NK-92 (cell line): Measurements from ENCODE around the gene GPR55.

Source experiments
- DNase-seq: peaks from one replicate; lab custom pipeline; 2025; ENCODE audit not compliant: unreplicated experiment; lab: John Stamatoyannopoulos, UW

Gene GPR55

DNA sequence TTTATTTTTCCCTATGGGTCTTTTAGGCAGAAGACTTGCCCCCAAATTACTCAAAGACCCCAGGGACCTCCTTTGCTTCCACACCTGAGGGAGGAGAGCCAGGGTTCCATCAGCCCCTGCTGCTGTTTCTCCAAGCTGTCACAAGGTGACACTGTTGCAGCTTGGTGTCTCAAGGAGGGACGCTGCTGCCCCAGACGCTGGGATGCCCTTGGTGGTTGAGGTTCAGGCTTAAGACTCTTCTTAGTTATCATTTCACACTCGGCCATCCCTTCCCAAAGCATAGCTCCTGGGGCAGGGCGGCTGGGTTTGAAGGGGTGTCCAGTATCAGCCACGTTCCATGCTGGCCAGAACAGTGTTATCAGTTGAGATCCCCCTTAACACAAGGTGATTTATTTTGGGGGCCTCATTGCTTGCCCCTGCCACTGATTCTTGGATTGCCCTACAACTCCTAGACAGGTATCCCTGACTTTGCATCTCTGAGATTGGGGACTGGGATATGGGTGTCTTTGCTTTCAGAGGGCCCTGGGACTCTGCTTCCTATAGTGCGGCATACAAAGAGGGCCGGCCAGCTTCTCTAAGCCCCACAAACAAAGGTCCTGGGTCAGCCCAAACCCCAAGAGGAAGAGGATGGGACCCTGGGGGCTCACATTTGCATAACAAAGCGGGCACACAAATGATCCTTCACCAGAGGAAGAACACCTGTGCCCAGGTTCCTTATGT, 22.7 kb downstream of the GPR55 start:
- no peak for DNase-seq

DNA sequence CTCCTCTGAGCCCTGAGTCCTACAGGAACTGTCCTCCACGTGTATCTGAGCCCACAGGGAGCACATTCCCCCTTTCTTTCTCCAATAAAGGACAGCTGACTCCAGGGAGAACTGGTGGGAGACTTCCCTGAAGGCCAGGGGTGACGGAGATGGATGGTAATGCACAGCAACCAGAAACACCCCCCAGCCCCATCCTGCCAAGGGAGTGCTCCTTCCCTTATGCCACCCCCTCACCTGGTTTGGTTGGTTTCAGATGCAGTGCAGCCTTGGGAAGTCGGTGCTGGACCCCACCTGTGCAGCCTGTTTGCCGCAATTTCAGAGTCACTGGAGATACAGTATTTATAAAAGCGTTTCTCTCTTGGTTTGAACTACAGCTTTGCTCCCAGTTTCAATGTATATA, 24.0 kb downstream of the GPR55 start:
- no peak for DNase-seq

DNA sequence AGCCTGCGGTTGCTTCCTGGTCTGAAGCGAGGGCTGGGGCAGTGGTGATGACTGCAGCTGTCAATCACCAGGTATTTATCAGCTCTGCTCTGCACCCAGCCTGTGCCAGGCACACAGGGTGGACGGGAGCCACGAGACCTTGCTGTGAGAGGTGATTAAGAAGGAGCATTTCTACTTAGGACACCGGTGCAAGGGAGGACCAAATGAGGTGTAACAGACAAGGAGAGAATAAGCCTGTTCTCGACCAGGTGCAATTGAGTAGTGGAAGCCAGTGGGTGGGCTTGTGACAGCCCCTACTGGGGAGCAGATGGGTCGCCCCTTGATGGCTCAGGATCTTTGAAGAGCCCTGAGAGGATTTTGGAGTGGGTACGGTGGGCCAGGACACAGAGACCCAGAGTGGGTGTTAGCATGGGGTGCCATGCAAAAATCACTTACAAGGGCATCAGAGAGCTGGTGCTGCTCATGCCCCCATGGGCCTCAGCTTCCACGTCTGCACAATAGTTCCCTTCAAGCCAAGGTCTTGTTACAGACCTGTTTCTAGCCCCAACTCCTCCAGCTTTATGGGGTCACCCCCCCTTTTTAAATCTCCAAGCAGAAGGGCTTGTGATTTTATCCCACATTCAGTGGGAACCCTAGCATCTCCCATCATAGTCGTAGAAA, 24.6 kb downstream of the GPR55 start:
- DNase-seq: no peak

DNA sequence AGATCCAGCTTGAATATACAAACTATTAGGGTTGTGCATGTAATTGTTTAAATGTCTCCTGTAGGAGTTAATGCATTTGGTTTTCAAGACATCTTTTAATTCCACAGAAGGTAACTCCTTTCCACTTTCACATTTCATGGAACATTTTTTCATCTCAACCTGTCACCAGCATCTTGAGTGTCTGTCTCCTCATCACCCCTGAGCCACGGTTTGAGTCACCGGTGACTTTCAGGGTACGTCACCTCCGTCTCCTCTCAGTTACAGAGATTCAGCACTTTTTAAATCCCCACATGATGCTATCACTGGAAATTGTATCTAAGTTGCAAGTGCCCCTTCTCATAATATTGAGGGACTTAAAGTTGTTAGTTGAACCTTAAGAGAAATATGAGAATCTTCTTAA, 25.3 kb downstream of the GPR55 start:
- DNase-seq: no peak

DNA sequence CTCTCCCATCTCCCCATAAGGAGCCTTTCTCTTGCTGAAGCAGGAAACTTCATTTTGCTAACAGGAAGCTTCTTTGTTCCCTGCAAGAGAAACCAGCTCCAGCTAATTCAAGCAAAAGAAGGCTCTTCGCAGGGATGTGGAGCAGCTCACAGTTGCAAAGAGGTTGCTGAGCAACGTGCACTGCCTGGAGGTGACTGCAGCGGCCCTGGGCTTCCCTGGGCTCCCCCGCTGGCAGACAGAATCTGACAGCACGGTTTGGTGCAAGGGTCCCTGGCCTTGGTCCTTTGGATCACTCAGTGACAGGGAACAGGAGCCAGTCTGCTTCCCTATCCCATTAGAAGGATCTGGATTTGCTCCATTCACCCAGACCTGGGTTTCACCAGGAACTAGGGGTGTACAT, 25.8 kb downstream of the GPR55 start:
- DNase-seq: no peak

DNA sequence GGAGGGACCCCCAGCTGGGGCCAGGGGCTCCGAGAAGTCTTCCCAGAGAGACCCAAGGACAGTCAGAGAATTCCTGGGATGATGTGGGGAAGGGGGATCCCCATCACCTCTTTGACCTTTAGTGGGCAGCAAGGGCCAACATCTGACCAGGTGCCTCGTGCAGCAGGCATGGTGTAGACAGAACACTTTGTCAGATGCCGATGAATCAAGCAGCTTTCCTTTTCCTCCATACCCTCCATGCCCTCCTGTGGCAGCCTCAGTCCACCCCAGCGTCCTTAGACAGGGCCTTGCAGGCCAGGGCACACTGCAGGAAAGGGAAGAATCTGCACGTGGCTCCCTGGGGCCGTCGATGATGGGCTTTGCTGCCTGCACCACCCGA, 26.3 kb downstream of the GPR55 start:
- DNase-seq: no peak

DNA sequence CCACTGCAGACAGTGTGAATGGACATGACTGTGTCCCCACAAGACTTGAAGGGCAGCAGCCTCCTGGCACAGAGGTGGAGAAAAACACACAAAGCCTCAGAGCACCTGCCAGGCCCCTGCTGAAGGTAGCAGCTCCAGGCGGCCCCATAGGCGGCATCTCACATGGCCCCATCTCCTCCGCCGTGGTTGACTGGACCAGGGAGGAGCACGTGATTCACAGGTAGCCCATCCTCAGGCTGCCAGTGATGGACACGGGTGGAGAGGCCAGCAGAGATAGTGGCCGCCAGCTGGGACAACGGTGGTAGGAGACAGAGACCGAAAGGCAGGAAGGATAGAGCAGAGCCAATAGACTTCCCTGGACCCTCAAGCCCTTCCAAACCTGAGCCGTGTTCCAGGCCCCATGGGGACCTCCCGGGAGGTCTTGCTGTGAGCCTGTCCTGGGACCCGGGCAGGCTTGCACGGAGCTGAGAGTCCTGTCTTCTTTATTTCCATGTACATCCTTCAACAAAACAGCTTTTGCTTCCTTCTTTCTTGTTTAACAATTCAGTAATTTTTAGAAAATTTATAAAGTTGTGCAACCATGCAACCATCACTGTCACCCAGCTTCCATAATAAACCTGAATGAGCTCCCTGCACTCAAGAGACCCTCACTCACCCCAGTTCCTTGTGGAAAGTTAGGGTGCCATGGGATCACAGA, 26.9 kb downstream of the GPR55 start:
- DNase-seq: no peak

DNA sequence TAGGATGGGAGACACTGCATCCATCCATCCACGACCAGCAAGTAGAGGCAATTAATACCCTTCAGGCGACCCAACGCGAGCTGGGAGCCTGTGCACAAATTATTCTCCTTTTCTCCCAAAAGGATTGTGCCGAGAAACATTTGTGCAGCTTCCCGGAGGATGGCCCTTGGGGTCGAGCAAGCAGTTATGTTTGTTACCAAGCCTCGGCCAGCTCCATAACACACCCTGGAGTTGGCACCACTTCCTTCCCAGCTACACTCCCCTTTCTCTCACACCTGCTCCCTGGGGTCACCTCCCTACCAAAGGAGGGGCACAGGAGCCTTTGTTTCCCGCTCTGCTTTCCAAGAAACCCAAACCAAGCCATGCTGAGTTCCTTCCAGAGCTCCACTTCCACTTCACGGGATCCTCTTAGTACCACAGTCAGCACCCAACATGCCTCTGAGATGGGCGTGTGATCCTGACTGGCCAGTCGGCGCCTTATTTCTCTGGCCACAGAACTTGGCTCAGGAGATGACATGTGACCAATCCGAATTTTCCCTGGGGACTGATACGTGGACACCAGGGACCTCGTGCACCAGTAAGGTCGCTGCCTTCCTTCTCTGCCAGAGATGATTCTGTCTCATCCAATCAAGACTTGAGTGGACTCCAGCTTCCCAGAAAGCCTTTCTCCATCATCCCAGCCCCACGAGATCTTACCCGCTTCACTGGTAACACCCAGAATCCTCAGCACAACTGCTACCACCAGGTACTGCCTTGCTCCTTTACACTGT, 28.5 kb downstream of the GPR55 start:
- no peak for DNase-seq

DNA sequence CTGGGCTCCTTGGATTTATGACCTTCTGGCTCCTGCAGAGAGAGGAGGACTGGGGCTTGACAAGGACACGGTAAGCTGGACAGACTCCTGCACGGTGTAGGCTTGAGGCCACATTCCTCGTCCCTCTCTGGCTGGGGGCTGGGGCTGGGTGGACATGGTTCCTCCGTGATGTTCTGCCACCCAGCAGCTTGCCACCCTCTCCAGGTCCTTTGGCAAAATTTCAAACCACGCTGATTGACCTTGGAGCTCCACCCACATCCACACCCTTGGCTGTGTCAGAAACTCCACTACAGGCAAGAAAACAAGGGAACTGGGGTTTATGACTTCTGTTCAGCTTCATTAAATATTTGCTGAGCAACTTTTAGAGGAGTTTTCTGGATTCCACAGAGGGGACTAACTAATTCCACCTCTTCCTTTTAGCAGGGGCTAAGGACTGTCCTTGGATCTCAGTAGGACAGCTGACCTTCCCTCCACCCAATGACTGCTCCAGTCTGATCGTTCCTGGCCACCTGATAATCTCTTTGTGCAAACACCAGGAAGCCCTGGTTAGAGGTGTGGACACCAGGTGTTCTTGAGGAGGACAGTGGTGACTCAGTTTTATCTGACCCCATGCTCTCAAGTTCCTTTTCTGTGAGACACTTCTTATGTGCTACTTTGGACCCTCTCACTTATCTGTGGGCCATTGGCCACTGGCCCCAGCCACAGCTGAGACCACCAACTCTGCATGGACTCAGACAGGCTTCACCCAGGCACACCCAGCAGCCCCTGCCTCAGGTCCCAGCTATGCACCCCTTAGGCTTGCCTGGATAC, 29.3 kb downstream of the GPR55 start:
- DNase-seq: no peak

DNA sequence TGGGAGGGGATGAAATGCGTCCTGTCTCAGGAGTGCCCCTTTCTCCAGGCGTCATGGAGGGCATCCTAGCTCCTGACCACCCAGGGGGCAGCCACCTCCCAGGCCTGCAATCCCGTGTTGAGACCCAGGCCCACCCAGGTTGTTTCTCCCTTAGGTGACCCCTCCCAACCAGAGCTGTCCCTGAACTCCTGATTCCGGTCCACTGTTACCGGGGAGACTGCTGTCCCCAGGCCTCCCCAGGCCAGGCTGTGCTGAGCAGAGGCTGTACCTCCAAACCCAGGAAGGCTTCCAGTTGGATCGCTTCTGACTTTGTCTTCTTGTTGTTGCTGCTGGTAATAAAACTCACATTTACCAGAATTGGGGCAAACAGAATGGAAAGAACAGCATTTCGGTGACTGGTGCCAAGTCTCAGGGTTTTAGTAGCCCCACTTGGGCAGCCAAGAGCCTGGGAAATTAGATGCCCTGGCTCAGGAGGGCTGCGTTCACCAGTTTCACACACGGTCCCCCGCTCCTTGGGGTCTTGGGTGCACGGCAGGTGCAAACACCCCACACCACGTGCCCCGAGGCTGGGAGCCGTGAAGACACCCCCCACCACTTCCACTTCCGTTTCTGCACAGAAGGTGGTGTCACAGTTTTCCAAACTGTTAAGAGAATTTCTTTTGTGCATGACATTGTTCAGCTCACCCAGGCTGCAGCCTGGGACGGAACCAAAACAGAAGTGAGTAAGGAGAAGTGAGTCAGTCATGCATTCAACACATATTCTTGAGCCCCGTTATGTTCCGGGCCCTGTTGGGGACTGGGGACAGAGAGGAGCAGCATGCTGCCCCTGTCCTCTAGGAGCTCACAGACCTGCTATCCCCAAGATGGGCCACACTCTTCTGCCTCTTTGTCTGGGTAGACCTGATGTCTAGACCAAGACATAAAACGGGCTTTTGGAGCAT, 30.9 kb downstream of the GPR55 start:
- DNase-seq: no peak

DNA sequence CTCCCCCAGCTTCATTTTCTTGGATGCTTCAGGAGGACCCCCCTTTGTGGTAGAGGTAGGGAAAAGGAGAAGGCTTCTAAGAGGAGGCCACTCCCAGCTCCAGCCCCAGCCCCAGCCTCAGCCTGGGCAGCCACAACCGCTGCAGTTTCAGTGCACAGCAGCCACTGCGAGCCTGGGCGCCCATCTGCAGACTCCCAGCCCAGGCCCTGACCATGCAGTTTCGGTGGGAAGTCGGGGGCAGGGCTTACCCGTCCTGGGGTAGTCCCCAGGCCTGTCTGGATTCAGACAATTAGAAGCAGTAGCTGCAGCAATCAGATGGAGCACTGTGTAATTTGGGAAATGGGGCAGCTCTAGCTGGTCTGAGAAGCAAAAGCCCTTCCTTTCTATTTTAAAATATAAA, 31.7 kb downstream of the GPR55 start:
- DNase-seq: no peak

DNA sequence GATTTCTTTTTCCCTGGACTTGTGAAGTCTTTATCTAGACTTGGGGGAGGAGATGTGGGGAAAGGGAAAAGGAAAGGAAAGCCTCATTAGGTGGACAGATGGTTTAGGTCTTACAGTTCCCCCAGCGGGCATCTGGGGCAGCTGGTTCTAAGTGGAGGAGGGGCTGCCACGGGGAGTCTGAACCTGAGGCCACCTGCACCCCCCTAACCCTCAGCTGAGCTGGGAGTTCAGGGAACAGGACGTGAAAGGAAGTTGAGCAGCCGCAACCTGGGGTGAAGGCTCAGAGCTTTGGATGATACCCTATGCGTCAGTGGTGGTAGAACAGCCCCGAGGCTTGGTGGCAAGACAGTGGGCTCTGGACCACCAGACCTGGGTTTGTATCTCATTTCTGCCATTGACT, 33.5 kb downstream of the GPR55 start:
- DNase-seq: no peak

DNA sequence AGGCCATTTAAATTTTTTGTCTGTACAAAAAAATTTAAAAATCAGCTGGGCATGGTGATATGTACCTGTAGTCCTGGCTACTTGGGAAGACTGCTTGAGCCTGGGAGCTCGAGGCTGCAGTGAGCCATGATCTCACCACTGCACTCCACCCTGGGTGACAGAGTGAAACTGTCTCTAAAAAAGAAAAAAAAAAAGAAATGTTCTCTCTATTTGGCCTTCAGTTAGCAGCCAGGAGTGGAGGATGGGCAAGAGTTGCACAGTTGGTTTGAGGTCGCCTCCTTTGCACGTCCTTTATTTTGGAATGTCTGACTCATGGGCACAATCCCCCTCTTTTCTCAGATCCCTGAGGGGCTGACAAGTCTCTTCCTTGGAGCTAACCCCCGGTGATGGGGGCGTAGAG, 34.0 kb downstream of the GPR55 start:
- no peak for DNase-seq

DNA sequence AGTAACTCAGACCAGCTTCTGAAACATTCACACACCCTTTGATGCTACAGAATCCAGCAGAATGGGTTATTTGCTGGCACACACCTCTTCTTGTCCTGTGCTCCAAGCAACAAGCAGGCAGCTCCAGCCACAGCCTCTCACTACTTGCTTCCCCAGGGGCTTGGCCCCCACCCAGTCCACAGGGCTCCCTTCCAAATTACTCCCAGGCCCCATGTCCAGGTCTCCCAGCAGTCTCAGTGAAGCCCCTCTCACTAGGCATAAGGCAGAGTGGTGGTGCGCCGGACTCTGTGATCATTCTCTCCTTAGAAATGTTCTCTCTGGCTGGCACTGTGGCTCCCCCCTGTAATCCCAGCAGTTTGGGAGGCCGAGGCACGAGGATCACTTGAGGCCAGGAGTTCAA, 34.4 kb downstream of the GPR55 start:
- DNase-seq: no peak

DNA sequence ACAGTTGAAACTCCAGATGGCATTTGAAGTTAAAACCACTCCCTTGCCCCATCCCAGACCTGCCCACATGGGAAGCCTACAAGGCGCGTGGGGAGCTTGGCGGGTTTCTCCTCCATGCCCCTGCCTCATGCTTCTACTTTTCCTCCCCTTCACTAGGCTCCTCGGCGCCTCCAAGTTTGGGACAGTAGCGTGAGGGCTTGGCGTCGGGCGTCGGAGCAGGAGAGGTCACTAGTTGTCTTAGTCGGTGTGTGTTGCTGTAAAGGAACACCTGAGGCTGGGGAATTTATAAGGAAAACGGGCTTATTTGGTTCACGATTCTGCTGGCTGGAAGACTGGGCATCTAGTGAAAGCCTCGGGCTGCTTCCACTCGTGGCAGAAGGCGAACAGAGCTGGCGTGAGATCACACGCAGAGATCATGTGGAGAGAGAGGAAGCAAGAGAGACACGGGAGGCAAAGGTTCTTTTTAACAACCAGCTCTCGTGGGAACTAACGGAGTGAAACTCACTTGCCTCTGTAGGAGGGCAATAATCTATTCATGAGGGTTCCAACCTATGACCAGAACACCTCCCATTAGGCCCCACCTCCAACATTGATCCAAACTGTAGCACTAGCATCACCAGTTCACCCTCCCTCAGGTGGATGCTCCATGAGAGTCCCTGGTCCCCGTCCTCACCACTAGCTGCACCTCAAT, 35.0 kb downstream of the GPR55 start:
- DNase-seq: no peak

DNA sequence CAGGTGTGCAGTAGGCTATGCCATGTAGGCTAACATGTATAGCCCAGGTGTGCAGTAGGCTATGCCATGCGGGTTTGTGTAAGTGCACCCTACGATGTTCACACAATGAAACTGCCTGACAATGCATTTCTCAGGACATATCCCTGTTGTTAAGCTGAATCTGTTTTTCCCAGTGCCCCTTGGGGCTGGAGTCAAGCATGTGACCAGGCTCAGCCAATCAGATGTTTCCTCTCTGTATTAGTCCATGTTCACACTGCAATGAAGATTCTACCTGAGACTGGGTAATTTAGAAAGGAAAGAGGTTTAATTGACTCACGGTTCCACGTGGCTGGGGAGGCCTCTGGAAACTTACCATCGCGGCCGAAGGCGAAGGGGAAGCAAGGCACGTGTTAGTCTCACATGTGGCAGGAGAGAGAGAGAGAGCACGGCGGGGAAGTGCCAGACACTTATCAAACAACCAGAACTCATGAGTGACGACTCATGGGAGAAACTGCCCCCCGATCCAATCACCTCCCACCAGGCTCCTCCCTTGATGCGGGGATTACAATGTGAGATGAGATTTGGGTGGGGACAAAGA, 36.1 kb downstream of the GPR55 start:
- DNase-seq: no peak

DNA sequence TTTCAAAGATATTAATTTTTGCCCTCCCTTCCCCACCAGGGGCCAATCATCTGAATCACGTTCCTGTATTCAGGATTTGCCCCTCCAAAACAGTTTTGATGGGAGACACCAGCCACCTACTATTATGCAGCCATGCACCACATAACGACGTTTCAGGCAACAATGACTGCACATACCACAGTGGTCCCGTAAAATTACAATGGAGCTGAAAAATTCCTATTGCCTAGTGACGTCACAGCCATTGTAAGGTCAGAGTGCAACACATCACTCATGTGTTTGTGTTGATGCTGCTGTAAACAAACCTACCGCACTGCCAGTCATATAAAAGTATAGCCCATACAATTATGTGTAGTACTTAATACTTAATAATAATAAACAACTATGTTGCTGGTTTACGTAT, 37.7 kb downstream of the GPR55 start:
- DNase-seq: no peak

DNA sequence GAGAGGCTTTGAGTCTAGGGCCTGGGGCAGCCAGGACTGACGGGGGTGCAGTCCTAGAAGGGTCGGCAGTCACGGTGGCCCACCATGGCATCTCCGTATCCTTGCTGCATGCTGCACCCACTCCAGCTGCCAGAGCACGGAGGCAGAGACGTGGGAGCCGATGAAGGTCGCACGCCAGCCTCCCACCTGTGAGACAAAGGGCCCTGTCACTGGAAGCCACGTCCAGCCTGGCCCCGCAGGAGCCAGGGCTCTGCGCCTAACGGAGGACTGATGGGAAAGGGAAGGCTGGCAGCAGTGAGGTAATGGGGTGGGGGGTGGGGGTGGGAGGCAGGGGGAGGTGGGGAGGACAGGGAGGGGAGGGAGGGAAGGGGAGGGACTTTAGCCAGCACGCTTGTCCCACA, 38.4 kb downstream of the GPR55 start:
- no peak for DNase-seq

DNA sequence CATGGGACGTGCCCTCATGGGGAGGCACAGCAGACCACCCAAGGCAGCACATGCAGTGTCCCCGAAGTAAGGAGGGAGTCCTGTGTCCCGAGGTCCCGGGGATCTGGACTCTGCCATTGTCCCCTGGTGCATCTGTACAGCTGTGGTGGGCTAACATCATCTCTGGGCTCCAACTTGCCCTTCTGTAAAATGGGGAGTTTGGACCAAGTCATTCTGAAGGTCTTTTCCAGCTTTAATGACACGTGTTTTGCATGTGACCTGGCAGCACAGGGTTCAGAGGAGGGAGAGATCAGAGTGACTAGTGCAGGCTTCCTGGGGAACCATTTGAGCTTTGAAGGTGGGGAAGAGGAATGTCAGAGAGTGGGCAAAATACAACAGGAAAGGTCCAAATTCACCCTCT, 38.8 kb downstream of the GPR55 start:
- no peak for DNase-seq
